Suppressor macrophage (primary cell): ENCODE data around the gene ZNF428.

Source experiments
- DNase-seq, 4 experiments: peaks; one replicate each; pipeline ENCODE4 v3.0.0-alpha.2; 2020 to 2022

ZNF428 gene

DNA sequence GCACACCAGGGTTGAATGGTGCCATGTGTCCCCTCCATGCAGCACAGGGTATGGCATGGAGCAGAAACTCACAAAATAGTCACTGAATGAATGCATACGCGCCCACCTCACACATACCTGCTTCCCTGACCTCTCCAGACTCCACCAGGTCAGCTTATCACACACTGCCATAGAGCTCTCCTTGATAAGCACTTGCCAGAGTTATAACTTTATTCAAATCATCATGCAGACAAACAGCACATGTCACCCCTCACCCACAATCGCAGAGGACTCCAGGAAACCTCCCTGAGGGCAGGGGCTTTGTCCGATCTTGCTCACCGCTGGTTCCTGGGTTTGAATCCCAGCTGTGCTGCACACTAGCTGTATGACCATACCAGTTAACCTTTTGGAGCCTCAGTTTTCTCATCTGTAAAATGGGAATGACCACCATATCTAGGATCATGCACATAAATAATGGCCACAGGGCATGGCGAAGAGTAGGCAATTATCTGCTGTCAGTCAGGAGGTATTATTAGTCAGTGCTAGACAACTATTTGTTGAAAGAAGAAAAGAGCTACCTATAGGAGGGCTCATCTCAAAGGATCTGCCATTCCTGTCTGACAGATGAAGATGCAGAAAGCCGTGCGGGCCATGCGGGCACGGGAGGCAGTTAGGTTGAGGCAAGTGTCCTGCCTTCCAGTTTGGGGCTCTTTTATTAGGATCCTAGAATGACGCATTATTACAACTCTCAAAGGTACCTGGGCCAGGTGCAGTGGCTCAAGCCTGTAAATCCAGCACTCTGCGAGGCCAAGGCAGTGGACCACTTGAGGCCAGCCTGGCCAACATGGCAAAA, 58.1 kb downstream of the ZNF428 start:
- no peak for DNase-seq

DNA sequence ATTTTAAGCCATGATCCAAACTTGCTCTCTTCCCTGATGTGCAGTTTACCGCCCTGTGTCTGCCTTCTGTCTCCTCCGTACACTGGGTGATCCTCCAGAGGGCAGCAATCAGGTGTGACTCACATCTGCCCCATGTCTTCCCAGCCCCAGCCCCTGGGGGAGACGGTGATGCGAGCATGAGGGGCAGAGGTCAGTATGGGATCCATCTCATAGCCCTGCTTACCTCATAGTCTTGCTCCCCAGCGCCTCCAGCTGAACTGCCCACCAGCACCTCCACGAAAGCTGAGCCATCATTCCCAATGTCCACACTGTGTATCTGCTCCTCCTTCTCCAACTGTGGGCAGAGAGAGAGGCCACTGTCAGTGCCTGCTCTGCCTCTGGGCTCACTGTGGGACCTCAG, 58.7 kb downstream of the ZNF428 start:
- peak; percentile 64 to 84 (median 68) for DNase-seq
